ENCODE measurements around the gene NOS1AP.
"Not testable (repeated sequence)": the region's sequence is repeated elsewhere in the genome, so short reads cannot be mapped to it uniquely, and the experiment has no call there.

NOS1AP gene

DNA sequence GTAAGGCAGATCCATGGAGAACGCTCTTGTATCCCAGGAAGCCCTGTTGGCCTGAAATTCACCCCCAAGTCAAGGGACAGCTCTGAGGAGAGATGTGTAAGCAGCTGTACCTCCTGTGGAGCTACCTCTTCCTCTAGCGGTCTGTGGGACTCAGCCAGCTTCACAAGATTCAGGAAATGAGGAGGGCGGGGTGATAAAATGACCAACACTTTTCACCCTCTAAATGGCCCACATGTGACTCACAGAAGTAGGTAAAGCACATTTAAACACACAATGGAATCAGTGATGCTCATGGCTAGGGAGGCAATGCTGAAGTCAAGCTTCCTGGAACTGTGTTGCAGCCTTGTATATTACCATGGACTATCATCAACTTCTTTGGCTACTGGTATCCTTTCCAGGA is 342.5 kb downstream of the NOS1AP start, which contains the start of gene SH2D1B:
Gene SH2D1B, minus strand, starts transcription at position 135 of the 400 bp plus-strand sequence. Its CDS starts 120 bp downstream, at position 15.
- DNase-seq (ENCODE audit: low read depth in 2 of 2): no peak

DNA sequence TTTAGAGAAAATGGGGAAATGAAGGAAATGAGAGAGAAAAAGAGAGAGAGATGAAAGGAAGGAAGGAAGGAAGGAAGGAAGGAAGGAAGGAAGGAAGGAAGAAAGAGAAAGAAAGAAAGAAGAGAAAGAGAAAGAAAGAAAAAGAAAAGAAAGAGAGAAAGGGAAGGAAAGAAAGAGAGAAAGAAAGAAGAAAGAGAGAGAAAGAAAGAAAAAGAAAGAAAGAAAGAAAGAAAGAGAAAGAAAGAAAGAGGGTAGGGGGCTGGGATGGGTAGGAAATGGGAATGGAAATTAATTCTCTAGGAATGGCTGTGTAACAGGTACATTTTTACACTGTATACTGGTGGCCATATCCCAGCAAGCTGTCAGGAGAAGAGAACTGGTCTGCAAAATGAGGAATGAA is 346.7 kb downstream of the NOS1AP start:
- DNase-seq (ENCODE audit: low read depth in 2 of 2): no peak

DNA sequence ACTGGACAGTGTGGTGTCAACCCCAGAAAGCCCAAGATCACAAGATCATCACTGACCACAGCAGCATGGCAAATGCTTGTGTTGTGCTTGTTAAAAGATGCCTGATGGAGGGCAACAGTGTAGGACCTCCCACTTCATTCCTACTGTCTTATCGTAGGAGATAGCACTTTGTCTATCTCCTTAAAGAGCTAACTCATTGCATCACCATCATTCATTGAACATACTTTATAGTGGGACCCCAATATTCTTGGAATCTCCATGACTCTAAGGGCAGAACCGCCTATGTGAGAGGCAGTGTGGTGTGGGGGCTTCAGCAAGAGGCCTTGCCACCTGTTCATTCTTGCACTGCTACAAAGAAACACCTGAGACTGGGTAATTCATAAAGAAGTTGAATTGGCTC is 347.4 kb downstream of the NOS1AP start:
- no peak for DNase-seq (ENCODE audit: low read depth in 2 of 2)

DNA sequence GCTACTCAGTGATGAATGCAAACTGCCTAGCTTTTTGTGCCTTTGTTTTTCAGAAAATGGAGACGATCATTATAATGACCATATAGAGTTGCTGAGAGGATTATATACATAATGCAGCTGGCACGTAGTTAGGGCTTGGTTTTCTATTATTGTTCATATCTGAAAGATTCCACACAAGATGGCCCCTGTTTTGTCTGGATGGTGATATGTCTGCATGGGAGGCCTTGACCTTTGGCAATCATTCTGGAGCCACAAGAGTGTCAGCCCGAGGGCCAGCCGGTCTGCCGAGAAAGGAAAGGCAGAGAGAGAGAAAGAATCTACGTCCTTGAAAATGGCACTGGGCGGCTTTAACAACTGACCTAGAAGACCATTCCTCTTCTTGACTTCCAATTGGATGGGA is 348.2 kb downstream of the NOS1AP start:
- DNase-seq (ENCODE audit: low read depth in 2 of 2): no peak

DNA sequence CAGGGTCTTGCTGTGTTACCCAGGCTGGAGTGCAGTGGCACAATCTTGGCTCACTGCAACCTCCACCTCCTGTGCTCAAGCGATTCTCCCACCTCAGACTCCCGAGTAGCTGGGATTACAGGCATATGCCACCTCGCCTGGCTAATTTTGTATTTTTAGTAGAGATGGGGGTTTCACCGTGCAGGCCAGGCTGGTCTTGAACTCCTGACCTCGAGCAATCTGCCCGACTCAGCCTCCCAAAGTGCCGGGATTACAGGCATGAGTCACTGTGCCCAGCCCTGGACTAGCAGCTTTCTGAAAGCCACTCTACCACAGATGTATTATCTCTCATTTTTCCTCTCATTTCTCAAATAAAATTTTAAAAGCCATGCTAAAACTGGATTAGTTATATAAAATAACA is 349.1 kb downstream of the NOS1AP start:
- not testable (repeated sequence) for DNase-seq (ENCODE audit: low read depth in 2 of 2)

DNA sequence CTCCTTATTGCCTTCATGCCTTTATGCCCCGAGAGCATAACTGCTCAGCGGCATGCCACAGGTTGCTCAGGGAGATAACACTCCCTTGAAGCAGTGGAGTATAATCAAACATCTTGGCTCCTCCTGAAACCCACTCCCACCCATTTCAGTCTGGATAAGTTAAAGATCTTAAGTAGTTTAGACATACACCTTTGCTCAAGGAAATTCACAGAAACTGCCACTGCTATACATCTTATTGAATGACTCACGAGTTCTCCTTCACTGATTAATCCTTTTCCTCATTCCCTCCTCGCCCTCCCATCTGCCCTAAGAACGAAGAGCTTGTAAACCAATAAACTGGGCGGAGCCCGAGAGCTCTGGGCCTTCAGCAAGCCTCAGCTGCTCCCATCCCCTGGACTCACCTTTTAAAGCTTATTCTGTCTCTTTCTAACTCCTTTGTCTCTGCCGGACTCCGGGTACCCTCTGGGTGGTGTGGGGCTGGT is 350.0 kb downstream of the NOS1AP start:
- DNase-seq (ENCODE audit: low read depth in 2 of 2): not testable (repeated sequence)
